ENCODE measurements around the gene PNPT1. TPM values are rescaled to one million over a fixed set of nuclear protein-coding genes. Genes with fewer than 3 reads are reported as not detected.

The PNPT1 gene
- total RNA-seq = 13.1 and 27.8 TPM in 2 replicates

DNA sequence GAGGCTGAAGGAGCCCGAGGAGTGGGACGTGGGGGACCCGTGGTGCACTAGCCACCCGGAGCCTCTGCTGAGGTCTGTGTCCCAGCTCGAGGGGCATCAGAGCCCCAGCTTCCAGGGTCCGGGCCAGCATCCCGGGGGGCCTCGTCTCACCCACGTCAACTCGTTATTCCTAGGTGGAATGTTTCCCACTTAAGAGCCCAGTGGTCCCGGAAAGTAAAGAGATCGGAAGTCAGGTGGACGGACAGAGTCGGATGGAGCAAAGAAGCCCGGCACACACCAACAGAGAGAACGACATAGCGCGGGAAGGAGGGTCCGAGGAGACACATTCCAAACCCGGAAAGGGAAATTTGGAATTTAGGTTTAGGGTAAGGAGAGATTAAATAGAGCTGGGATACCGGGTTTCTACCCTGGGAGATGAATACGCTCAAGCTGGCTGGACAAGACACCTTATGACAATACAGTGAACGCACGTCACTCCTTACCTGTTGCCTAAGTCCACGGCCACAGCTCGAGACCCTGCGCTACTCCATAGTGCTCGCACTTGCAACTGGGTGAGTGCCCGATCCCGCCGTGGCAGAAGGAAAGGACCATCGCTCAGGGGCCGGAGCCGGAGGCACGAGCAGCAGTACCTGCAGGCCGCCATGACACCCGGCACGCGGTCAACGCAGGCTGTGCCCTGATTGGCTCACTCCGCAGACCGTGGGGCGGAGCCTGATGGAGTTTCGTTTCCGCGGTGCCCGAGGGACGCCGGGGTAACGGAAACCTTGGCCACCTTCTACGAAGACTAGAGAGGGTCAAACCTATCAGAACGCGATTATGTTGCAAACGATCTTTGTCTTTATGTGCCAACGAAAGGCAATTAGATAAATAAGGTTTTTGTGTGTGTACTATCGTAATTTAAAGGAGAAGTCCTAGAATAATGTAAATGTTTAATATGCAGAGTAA, at the start of gene PNPT1:
Gene PNPT1 (minus strand): TSS at position 664 of the 945 bp plus-strand sequence. CDS start 21 bp downstream, at position 643.

DNA sequence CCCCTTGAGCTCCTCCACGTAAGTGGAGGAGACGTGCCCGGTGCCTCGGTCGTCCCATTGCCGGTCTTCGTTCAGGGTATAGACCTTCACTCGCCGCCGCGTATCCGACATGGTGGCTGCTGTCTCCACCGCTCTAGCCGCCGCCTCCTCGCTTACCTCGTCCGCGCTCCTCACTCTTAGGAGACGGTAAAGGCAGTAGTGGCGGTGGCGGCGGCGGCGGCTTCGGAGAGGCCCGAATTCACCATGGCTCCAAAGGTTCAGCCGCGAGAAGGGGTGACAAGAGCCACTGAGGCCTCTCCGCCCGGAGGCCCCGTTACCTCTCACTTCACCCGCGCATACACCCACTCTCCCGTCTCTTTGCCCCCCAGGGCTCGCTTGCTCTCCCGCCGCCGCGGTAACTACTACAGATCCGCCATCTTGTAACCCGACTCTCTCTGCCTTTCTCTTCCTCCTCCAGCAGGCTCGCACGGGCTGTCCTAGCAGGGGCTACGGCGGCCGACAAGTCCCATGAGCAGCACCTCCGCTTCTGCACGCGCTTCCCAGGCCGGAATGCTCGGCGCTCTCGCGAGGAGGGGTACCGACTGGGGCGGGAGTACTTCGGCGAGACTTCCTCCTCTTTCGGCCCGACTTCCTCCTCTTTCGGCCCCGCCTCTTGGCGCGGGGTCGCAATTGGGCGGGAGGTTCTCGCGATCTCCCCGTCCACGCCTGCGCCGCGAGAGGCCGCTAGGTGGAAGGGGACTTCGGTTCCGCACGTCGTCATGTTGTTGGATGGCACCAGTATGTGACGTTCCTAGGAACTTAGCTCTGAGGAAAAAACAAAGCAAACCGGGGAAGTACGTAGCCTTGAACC, 76.2 kb downstream of the PNPT1 start, which contains the start of gene PPP4R3B:
Gene PPP4R3B (minus strand): TSS at position 448 of the 850 bp plus-strand sequence. CDS start 337 bp downstream, at position 111.

Other genes starting within 250 kb of the PNPT1 start
- gene CFAP36, start 174.1 kb downstream of the PNPT1 start, total RNA-seq = 10.5 and 18.4 TPM in 2 replicates
- gene PPP4R3B, start 76.2 kb downstream of the PNPT1 start, total RNA-seq = 38.7 and 45.4 TPM in 2 replicates
- gene EFEMP1, start 229.9 kb upstream of the PNPT1 start, total RNA-seq = 20.2 and 658 TPM in 2 replicates

Data from placental pericyte (primary cell).